Esophagus muscularis mucosa (tissue), 4 donors: Measurements from ENCODE around the gene PBX4. TPM values are rescaled to one million over a fixed set of nuclear protein-coding genes. Genes with fewer than 3 reads are reported as not detected.

Experiments used
- DNase-seq: peaks from one replicate; pipeline ENCODE4 v3.0.0-alpha.2; 2017; ENCODE audit errors: extremely low spot score
- H3K27ac ChIP-seq, 4 donors: fragments of 200-600 bp; sonication (generic); replicated peaks in 1 of 4; 1 replicate in 3 of 4; 2 replicates in 1 of 4; pipeline ENCODE4 v1.5.1; 2016 to 2019; ENCODE audit warnings: mild to moderate bottlenecking in 1 of 4
- H3K27me3 ChIP-seq, 4 donors: fragments of 200-600 bp; sonication (generic); one replicate each; pipeline versions ENCODE4 v1.5.1 to v1.6.0; 2016 to 2019
- H3K36me3 ChIP-seq, 4 donors: fragments of 200-600 bp; sonication (generic); one replicate each; pipeline ENCODE4 v1.5.1; 2016 to 2019
- H3K4me1 ChIP-seq, 4 donors: fragments of 200-600 bp; sonication (generic); one replicate each; pipeline ENCODE4 v1.5.1; 2016 to 2019
- H3K4me3 ChIP-seq, 4 donors: fragments of 200-600 bp; sonication (generic); 1 replicate in 2 of 4; 2 replicates in 2 of 4; pipeline ENCODE4 v1.5.1; 2016 to 2019; ENCODE audit warnings: mild to moderate bottlenecking in 4 of 4, moderate library complexity in 1 of 4
- H3K9me3 ChIP-seq, 4 donors: fragments of 200-600 bp; sonication (generic); 1 replicate in 3 of 4; 2 replicates in 1 of 4; pipeline ENCODE4 v1.5.1; 2016 to 2019
- CTCF ChIP-seq, 3 experiments: fragments of 200-600 bp in 2 of 3; fragments of 450-650 bp in 1 of 3; sonication (generic) in 2 of 3; IDR thresholded peaks; one replicate each; pipeline ENCODE4 v1.5.1; 2017 to 2019; ENCODE audit warnings: antibody characterized with exemption in 3 of 3, mild to moderate bottlenecking in 2 of 3, moderate library complexity in 1 of 3
- EP300 ChIP-seq: sonication (generic); formaldehyde crosslinking; IDR thresholded peaks from one replicate; pipeline ENCODE4 v1.6.1; 2017; ENCODE audit warnings: antibody characterized with exemption
- POLR2A ChIP-seq: fragments of 450-650 bp; IDR thresholded peaks from one replicate; pipeline ENCODE4 v1.6.1; 2017; ENCODE audit warnings: antibody characterized with exemption, moderate library complexity, mild to moderate bottlenecking, low read depth
- POLR2AphosphoS5 ChIP-seq, 2 donors: sonication (generic); formaldehyde crosslinking; IDR thresholded peaks; one replicate each; pipeline ENCODE4 v1.6.1; 2017; ENCODE audit warnings: antibody characterized with exemption in 2 of 2
- WGBS: methylation state at CpG from one replicate; pipeline ENCODE4 v1.1.5; 2018; 5-methylcytosine and 5-hydroxymethylcytosine counted together
- intact Hi-C: fragments of 100-400 bp; cut with DNase I; formaldehyde crosslinking; loops from one replicate; pipeline ENCODE4 v1.15.1; 2023
- total RNA-seq, 4 donors: library from RNA; depleted of rRNA; stranded (reverse); fragments of >200 nt; gene quantifications; one replicate each; pipeline versions ENCODE4 v1.1.0 to v1.2.1, GENCODE V29; 2016

PBX4 gene
- total RNA-seq, 4 donors from 2014 or later = 0.66 to 3.7 (median 0.98) TPM; not detected in 1

- TF ChIP-seq POLR2AphosphoS5 (IDR thresholded peaks at IDR 0.05) (no peak), POLR2A (no peak), CTCF (IDR thresholded peaks at IDR 0.05) (no peak), EP300 (no peak)
- no peaks in the 10 kb centered on the region for H3K36me3 ChIP-seq
- H3K4me1 ChIP-seq = peaks cover 0 to 13% (median 2%) of the 10 kb centered on the region in 4 donors
- no peaks in the 10 kb centered on the region for H3K9me3 ChIP-seq
- H3K4me3 ChIP-seq = no peak overlapping the region
- intact Hi-C loops = no loop called here
- no peak overlapping the region for H3K27ac ChIP-seq
- peaks cover 0 to 62% (median 0%) of the 10 kb centered on the region in 4 donors for H3K27me3 ChIP-seq
- no peak for DNase-seq
- WGBS = 79% methylated on average over 6 of the region's 10 CpGs
Measured at GRCh38 chr19:19550972-19551852, 67.3 kb downstream of the PBX4 start.

- Histone ChIP-seq H3K27ac (no peak overlapping the region), H3K36me3 (no peaks in the 10 kb centered on the region), H3K4me3 (no peak overlapping the region), H3K27me3 (peaks cover 0 to 68% (median 0%) of the 10 kb centered on the region in 4 donors), H3K9me3 (no peaks in the 10 kb centered on the region), H3K4me1 (peaks cover 0 to 13% (median 2%) of the 10 kb centered on the region in 4 donors)
- no peak for TF ChIP-seq CTCF (IDR thresholded peaks at IDR 0.05)
- no peak for TF ChIP-seq POLR2A
- TF ChIP-seq EP300 = no peak
- TF ChIP-seq POLR2AphosphoS5 (IDR thresholded peaks at IDR 0.05) = no peak
- intact Hi-C loops = no loop called here
- no CpG with 5 or more reads among the region's 8 CpGs for WGBS
- DNase-seq = no peak
Measured at GRCh38 chr19:19550485-19550929, 68.0 kb downstream of the PBX4 start.

- intact Hi-C loops = no loop called here
- peaks cover 0 to 71% (median 0%) of the 10 kb centered on the region in 4 donors for H3K27me3 ChIP-seq
- 81% methylated on average over 18 of the region's 23 CpGs for WGBS
- no peak overlapping the region for H3K4me3 ChIP-seq
- H3K36me3 ChIP-seq = no peaks in the 10 kb centered on the region
- no peak for DNase-seq
- H3K27ac ChIP-seq = no peak overlapping the region
- TF ChIP-seq POLR2A = no peak
- no peak for TF ChIP-seq EP300
- no peak for TF ChIP-seq CTCF (IDR thresholded peaks at IDR 0.05)
- TF ChIP-seq POLR2AphosphoS5 (IDR thresholded peaks at IDR 0.05) = no peak
- peaks cover 0 to 13% (median 2%) of the 10 kb centered on the region in 4 donors for H3K4me1 ChIP-seq
- H3K9me3 ChIP-seq = no peaks in the 10 kb centered on the region
Measured at GRCh38 chr19:19549804-19550464, 68.6 kb downstream of the PBX4 start.

- Histone ChIP-seq H3K4me1 (peaks cover 0 to 13% (median under 1%) of the 10 kb centered on the region in 4 donors), H3K4me3 (no peak overlapping the region), H3K36me3 (no peaks in the 10 kb centered on the region), H3K27me3 (peaks cover 0 to 71% (median 0%) of the 10 kb centered on the region in 4 donors), H3K27ac (no peak overlapping the region), H3K9me3 (no peaks in the 10 kb centered on the region)
- TF ChIP-seq POLR2AphosphoS5 (IDR thresholded peaks at IDR 0.05) (no peak), CTCF (IDR thresholded peaks at IDR 0.05) (no peak), EP300 (no peak), POLR2A (no peak)
- intact Hi-C loops = no loop called here
- DNase-seq = no peak
- WGBS = 66% methylated on average over 7 of the region's 13 CpGs
Measured at GRCh38 chr19:19548915-19549759, 69.3 kb downstream of the PBX4 start.
